GM18499 (cell line): ENCODE measurements around the gene CATSPERD.
"Not testable (repeated sequence)": the region's sequence is repeated elsewhere in the genome, so short reads cannot be mapped to it uniquely, and the experiment has no call there.

Source experiments
- ATAC-seq: cut with Tn5 transposase; IDR thresholded peaks from one replicate; pipeline ENCODE4 v1.9.1; 2021; ENCODE audit warnings: moderate number of reproducible peaks; ENCODE audit not compliant: insufficient read depth, unreplicated experiment

Gene CATSPERD

GRCh38 chr19:5719274-5719960, 1.0 kb upstream of the CATSPERD start:
- no peak for ATAC-seq

GRCh38 chr19:5727453-5728050, 7.1 kb downstream of the CATSPERD start:
- ATAC-seq, result no peak

- not testable (repeated sequence) for ATAC-seq
These were observed 12.7 kb downstream of the CATSPERD start for GRCh38 chr19:5733172-5733571.

- no peak for ATAC-seq
These were observed 18.0 kb downstream of the CATSPERD start for GRCh38 chr19:5738423-5738822.

GRCh38 chr19:5742051-5742450, 21.6 kb downstream of the CATSPERD start:
- ATAC-seq, result no peak

GRCh38 chr19:5743630-5744029, 23.2 kb downstream of the CATSPERD start:
- no peak for ATAC-seq

- ATAC-seq, result not testable (repeated sequence)
These were observed 24.6 kb downstream of the CATSPERD start for GRCh38 chr19:5744999-5745398.

- not testable (repeated sequence) for ATAC-seq
These were observed 28.5 kb downstream of the CATSPERD start for GRCh38 chr19:5748920-5749319.

GRCh38 chr19:5749505-5749904, 29.1 kb downstream of the CATSPERD start:
- no peak for ATAC-seq

- no peak for ATAC-seq
These were observed 31.3 kb downstream of the CATSPERD start for GRCh38 chr19:5751709-5752108.

GRCh38 chr19:5753743-5754142, 33.3 kb downstream of the CATSPERD start:
- no peak for ATAC-seq

- ATAC-seq, result no peak
These were observed 42.3 kb downstream of the CATSPERD start for GRCh38 chr19:5762608-5763217.

- no peak for ATAC-seq
These were observed 44.8 kb downstream of the CATSPERD start for GRCh38 chr19:5765220-5765619.

- ATAC-seq, result no peak
These were observed 47.5 kb downstream of the CATSPERD start for GRCh38 chr19:5767949-5768348.

GRCh38 chr19:5772416-5772815, 52.0 kb downstream of the CATSPERD start:
- ATAC-seq, result no peak

- ATAC-seq, result no peak
These were observed 52.8 kb downstream of the CATSPERD start for GRCh38 chr19:5773276-5773675.

- no peak for ATAC-seq
These were observed 54.5 kb downstream of the CATSPERD start for GRCh38 chr19:5774921-5775320.

GRCh38 chr19:5775668-5776309, 55.4 kb downstream of the CATSPERD start:
- ATAC-seq, result no peak

- ATAC-seq, result no peak
These were observed 58.0 kb downstream of the CATSPERD start for GRCh38 chr19:5778402-5778801.

- not testable (repeated sequence) for ATAC-seq
These were observed 60.5 kb downstream of the CATSPERD start for GRCh38 chr19:5780916-5781315.

- ATAC-seq, result no peak
These were observed 61.9 kb downstream of the CATSPERD start for GRCh38 chr19:5782322-5782721.
